ENCODE data around the gene GALK2. TPM values are rescaled to one million over a fixed set of nuclear protein-coding genes. Genes with fewer than 3 reads are reported as not detected.

The GALK2 gene
- total RNA-seq, 1 experiment from 2014 or later = 13.7 TPM

DNA sequence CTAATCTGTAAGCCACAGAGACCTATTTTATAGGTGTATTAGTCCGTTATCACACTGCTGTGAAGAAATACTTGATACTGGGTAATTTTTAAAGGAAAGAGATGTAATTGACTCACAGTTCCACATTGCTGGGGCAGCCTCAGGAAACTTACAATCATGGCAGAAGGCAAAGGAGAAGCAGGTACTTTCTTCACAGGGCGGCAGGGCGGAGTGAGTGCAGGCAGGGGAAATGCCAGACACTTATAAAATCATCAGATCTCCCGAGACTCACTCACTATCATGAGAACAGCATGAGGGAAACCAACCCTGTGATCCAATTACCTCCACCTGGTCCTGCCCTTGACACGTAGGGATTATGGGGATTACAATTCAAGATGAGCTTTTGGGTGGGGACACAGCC, 108.7 kb downstream of the GALK2 start:
- no CpG with 5 or more reads among the region's 5 CpGs for WGBS (ENCODE audit: extremely low coverage, insufficient read length, low lambda C conversion rate)
- no peak for DNase-seq
- no peak overlapping the region for H3K56ac ChIP-seq (ENCODE audit: insufficient read length, low read depth, low read length)
- no peaks in the 10 kb centered on the region for H3K27me3 ChIP-seq (ENCODE audit: insufficient read depth, low read length)
- H3K23ac ChIP-seq (ENCODE audit: insufficient read length, low read depth, low read length) = no peak overlapping the region
- peaks cover 3% of the 10 kb centered on the region; the same call in 1 of the 2 replicates for H3K4me1 ChIP-seq (ENCODE audit: insufficient read depth, low read length)
- Mint-ChIP-seq H3K27ac (peak overlapping the region in 1 of 3 experiments; percentile 21; a peak in 1 of 7 replicates), H3K4me3 (no peak overlapping the region), H3K36me3 (ENCODE audit: insufficient read depth in 1 of 3, low read depth in 3 of 3) (peaks cover 0 to 4% (median 4%) of the 10 kb centered on the region in 3 experiments; a peak in 4 of 7 replicates), H3K4me1 (peaks cover 5 to 12% of the 10 kb centered on the region in 2 experiments; a peak in 3 of 4 replicates), H3K9me3 (no peaks in the 10 kb centered on the region), H3K27me3 (ENCODE audit: low read depth) (no peaks in the 10 kb centered on the region)
- H4K91ac ChIP-seq (ENCODE audit: insufficient read length, low read depth, low read length) = no peak overlapping the region
- no peak overlapping the region for H2AK5ac ChIP-seq (ENCODE audit: insufficient read length, low read length)
- H3K9me3 ChIP-seq (ENCODE audit: control insufficient read depth, low read depth, low read length) = no peaks in the 10 kb centered on the region
- H3K23me2 ChIP-seq (ENCODE audit: insufficient read length, low read depth, low read length, poor library complexity, severe bottlenecking) = no peaks in the 10 kb centered on the region
- H3K4ac ChIP-seq (ENCODE audit: low read depth, low read length) = no peak overlapping the region
- H3K4me2 ChIP-seq (ENCODE audit: insufficient read depth, insufficient read length, low read length) = no peak overlapping the region
- no peaks in the 10 kb centered on the region for H4K20me1 ChIP-seq (ENCODE audit: control insufficient read depth, insufficient read depth, insufficient read length)
- no peak overlapping the region for H2BK15ac ChIP-seq (ENCODE audit: low read depth, low read length)
- H2BK12ac ChIP-seq (ENCODE audit: insufficient read length, low read depth, low read length) = no peak overlapping the region
- H2BK20ac ChIP-seq (ENCODE audit: low read depth, low read length, poor library complexity, severe bottlenecking) = no peak overlapping the region
- no peaks in the 10 kb centered on the region for H3K79me2 ChIP-seq (ENCODE audit: insufficient read depth, low read length)
- H2AFZ ChIP-seq (ENCODE audit: low read length) = no peak overlapping the region
- no peak overlapping the region for H4K5ac ChIP-seq (ENCODE audit: insufficient read length, low read depth, low read length)
- H4K8ac ChIP-seq (replicated peaks; ENCODE audit: insufficient read length, low read depth, low read length) = no peak overlapping the region
- H3K9ac ChIP-seq (ENCODE audit: extremely low read depth, insufficient read length, low read length) = no peak overlapping the region
- no peak overlapping the region for H3K14ac ChIP-seq (ENCODE audit: insufficient read depth, low read length)
- no peak overlapping the region for H3T11ph ChIP-seq (ENCODE audit: low read length)
- TF ChIP-seq, protein P1, sequence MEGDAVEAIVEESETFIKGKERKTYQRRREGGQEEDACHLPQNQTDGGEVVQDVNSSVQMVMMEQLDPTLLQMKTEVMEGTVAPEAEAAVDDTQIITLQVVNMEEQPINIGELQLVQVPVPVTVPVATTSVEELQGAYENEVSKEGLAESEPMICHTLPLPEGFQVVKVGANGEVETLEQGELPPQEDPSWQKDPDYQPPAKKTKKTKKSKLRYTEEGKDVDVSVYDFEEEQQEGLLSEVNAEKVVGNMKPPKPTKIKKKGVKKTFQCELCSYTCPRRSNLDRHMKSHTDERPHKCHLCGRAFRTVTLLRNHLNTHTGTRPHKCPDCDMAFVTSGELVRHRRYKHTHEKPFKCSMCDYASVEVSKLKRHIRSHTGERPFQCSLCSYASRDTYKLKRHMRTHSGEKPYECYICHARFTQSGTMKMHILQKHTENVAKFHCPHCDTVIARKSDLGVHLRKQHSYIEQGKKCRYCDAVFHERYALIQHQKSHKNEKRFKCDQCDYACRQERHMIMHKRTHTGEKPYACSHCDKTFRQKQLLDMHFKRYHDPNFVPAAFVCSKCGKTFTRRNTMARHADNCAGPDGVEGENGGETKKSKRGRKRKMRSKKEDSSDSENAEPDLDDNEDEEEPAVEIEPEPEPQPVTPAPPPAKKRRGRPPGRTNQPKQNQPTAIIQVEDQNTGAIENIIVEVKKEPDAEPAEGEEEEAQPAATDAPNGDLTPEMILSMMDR (conservative IDR thresholded peaks at IDR 0.05) = no peak
- H3K79me1 ChIP-seq (ENCODE audit: insufficient read depth, low read depth, low read length, poor library complexity, severe bottlenecking) = no peaks in the 10 kb centered on the region
- no peak overlapping the region for H3K27ac ChIP-seq (ENCODE audit: insufficient read length, low read depth, low read length)
- no peak overlapping the region for H2BK120ac ChIP-seq (ENCODE audit: low read depth, low read length, poor library complexity, severe bottlenecking)
- no peak overlapping the region for H3K18ac ChIP-seq (ENCODE audit: insufficient read length, low read depth, low read length)
- no peak overlapping the region for H2BK5ac ChIP-seq (ENCODE audit: insufficient read length, low read length)
